KG1 (cell line): ENCODE data around the gene NEGR1.

Experiments
- DNase-seq: peaks from one replicate; lab custom pipeline; 2025; lab: John Stamatoyannopoulos, UW

NEGR1 gene

GRCh38 chr1:71350805-71351204 lies 931.5 kb downstream of the NEGR1 start:
- DNase-seq: no peak

- no peak for DNase-seq
These were observed 932.0 kb downstream of the NEGR1 start for GRCh38 chr1:71350330-71350729.
